Measurements from ENCODE around the gene ATAD2B.

DNA sequence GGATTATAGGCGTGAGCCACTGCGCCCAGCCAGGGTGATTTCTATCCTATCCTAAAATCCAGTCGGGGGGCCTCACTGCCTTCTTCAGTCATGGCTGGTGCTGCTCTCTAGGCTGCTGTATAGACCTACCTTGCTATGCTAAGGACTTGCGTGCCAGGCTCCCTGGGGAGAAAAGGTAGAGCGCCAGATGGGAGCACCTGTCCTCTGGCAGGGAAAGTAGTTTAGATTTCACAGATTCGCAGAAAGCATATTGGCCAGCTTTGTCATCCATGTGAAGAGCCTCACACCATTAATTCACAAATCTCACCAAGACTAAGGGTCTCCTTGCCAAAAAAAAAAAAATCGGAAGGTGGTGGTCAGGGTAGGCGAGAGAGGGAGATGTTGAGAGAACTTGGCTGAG lies 217.6 kb downstream of the ATAD2B start:
- TF ChIP-seq, protein P1, sequence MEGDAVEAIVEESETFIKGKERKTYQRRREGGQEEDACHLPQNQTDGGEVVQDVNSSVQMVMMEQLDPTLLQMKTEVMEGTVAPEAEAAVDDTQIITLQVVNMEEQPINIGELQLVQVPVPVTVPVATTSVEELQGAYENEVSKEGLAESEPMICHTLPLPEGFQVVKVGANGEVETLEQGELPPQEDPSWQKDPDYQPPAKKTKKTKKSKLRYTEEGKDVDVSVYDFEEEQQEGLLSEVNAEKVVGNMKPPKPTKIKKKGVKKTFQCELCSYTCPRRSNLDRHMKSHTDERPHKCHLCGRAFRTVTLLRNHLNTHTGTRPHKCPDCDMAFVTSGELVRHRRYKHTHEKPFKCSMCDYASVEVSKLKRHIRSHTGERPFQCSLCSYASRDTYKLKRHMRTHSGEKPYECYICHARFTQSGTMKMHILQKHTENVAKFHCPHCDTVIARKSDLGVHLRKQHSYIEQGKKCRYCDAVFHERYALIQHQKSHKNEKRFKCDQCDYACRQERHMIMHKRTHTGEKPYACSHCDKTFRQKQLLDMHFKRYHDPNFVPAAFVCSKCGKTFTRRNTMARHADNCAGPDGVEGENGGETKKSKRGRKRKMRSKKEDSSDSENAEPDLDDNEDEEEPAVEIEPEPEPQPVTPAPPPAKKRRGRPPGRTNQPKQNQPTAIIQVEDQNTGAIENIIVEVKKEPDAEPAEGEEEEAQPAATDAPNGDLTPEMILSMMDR (IDR thresholded peaks at IDR 0.05 in 4 of 5, conservative IDR thresholded peaks at IDR 0.05 in 1 of 5), result no peak
- no peak for TF ChIP-seq POLR2A (IDR thresholded peaks at IDR 0.05)

Data from gastrocnemius medialis (tissue), 4 donors.